Measurements from ENCODE around the gene ARFGAP2. TPM values are rescaled to one million over a fixed set of nuclear protein-coding genes. Genes with fewer than 3 reads are reported as not detected.
A peak's percentile ranks its signal among the peaks of the same experiment; 100 is the strongest.

ARFGAP2 gene
- polyA plus RNA-seq, 1 of the 3 experiments (the other 2 are of a cell fraction), result 52.5 TPM

- Histone ChIP-seq H3K9me2 (no peaks in the 10 kb centered on the region), H3K4me2 (no peak overlapping the region), H3K4me1 (ENCODE audit: control insufficient read depth in 1 of 2, insufficient read depth in 2 of 2, low read depth in 1 of 2, low read length in 1 of 2) (peaks cover 20 to 27% of the 10 kb centered on the region in 2 experiments; a peak in 2 of 4 replicates), H3K4me3 (ENCODE audit: low read depth in 2 of 2, low read length in 1 of 2) (no peak overlapping the region), H3K27ac (ENCODE audit: low read depth in 2 of 2, low read length in 1 of 2) (peak overlapping the region; percentile 4 to 66; a peak in 3 of 4 replicates), H4K20me1 (ENCODE audit: insufficient read depth) (no peaks in the 10 kb centered on the region; the same call in 1 of the 2 replicates), H3K27me3 (ENCODE audit: insufficient read depth) (no peaks in the 10 kb centered on the region), H3K36me3 (replicated peaks in 1 of 2; ENCODE audit: control insufficient read depth in 1 of 2, insufficient read depth in 2 of 2, low read length in 1 of 2) (peaks cover 0 to 11% of the 10 kb centered on the region in 2 experiments), H3K9ac (no peak overlapping the region), H2AFZ (ENCODE audit: low read depth) (no peak overlapping the region), H3K9me3 (no peaks in the 10 kb centered on the region), H3K79me2 (ENCODE audit: insufficient read depth) (no peaks in the 10 kb centered on the region), H3F3A (replicated peaks; ENCODE audit: insufficient read depth) (peaks cover 19% of the 10 kb centered on the region)
- no peak for TF ChIP-seq POLR2AphosphoS5 (IDR thresholded peaks at IDR 0.05; ENCODE audit: low read depth, low read length)
- no peak for TF ChIP-seq SIN3A (IDR thresholded peaks at IDR 0.05; ENCODE audit: borderline replicate concordance, low read depth, low read length)
- TF ChIP-seq ZBTB33 (IDR thresholded peaks at IDR 0.05; ENCODE audit: borderline replicate concordance, low read depth), result no peak
- TF ChIP-seq, protein P1, sequence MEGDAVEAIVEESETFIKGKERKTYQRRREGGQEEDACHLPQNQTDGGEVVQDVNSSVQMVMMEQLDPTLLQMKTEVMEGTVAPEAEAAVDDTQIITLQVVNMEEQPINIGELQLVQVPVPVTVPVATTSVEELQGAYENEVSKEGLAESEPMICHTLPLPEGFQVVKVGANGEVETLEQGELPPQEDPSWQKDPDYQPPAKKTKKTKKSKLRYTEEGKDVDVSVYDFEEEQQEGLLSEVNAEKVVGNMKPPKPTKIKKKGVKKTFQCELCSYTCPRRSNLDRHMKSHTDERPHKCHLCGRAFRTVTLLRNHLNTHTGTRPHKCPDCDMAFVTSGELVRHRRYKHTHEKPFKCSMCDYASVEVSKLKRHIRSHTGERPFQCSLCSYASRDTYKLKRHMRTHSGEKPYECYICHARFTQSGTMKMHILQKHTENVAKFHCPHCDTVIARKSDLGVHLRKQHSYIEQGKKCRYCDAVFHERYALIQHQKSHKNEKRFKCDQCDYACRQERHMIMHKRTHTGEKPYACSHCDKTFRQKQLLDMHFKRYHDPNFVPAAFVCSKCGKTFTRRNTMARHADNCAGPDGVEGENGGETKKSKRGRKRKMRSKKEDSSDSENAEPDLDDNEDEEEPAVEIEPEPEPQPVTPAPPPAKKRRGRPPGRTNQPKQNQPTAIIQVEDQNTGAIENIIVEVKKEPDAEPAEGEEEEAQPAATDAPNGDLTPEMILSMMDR (IDR thresholded peaks at IDR 0.05), result no peak
- TF ChIP-seq GATA2 (CRISPR knock-in tag; IDR thresholded peaks at IDR 0.05), result no peak
- TF ChIP-seq ELF1 (IDR thresholded peaks at IDR 0.05), result no peak
- TF ChIP-seq JUND (IDR thresholded peaks at IDR 0.05), result no peak
- TF ChIP-seq FOSL2 (IDR thresholded peaks at IDR 0.05; ENCODE audit: borderline replicate concordance, low read depth), result no peak
- TF ChIP-seq TCF12 (IDR thresholded peaks at IDR 0.05), result no peak
- TF ChIP-seq TAF1 (IDR thresholded peaks at IDR 0.05; ENCODE audit: borderline replicate concordance, low read depth, low read length), result no peak
- no peak for TF ChIP-seq NFIC (IDR thresholded peaks at IDR 0.05; ENCODE audit: borderline replicate concordance)
- TF ChIP-seq TEAD4 (IDR thresholded peaks at IDR 0.05; ENCODE audit: borderline replicate concordance, insufficient read depth), result no peak
- TF ChIP-seq, protein P2, sequence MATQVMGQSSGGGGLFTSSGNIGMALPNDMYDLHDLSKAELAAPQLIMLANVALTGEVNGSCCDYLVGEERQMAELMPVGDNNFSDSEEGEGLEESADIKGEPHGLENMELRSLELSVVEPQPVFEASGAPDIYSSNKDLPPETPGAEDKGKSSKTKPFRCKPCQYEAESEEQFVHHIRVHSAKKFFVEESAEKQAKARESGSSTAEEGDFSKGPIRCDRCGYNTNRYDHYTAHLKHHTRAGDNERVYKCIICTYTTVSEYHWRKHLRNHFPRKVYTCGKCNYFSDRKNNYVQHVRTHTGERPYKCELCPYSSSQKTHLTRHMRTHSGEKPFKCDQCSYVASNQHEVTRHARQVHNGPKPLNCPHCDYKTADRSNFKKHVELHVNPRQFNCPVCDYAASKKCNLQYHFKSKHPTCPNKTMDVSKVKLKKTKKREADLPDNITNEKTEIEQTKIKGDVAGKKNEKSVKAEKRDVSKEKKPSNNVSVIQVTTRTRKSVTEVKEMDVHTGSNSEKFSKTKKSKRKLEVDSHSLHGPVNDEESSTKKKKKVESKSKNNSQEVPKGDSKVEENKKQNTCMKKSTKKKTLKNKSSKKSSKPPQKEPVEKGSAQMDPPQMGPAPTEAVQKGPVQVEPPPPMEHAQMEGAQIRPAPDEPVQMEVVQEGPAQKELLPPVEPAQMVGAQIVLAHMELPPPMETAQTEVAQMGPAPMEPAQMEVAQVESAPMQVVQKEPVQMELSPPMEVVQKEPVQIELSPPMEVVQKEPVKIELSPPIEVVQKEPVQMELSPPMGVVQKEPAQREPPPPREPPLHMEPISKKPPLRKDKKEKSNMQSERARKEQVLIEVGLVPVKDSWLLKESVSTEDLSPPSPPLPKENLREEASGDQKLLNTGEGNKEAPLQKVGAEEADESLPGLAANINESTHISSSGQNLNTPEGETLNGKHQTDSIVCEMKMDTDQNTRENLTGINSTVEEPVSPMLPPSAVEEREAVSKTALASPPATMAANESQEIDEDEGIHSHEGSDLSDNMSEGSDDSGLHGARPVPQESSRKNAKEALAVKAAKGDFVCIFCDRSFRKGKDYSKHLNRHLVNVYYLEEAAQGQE (IDR thresholded peaks at IDR 0.05; ENCODE audit: low read depth, low read length), result no peak
- TF ChIP-seq EZH2phosphoT487 (IDR thresholded peaks at IDR 0.05; ENCODE audit: borderline replicate concordance, low read depth), result no peak
- TF ChIP-seq RCOR1 (IDR thresholded peaks at IDR 0.05; ENCODE audit: low read length), result no peak
- CTCF ChIA-PET, result interaction anchor here (0.7 to 7.3 kb wide), 76 partner anchors 9 to 380 kb away, joined by 3 to 170 read pairs (median 6); partner anchors contain the start of genes ACP2, ARFGAP2, CKAP5 and CSTPP1
- 89% methylated on average over 12 of the region's 16 CpGs for WGBS (ENCODE audit: low lambda C conversion rate)
- POLR2A ChIA-PET, result interaction anchor here (0.5 to 1.2 kb wide), 4 partner anchors 78 to 265 kb away, joined by 3 to 4 read pairs (median 4); partner anchors contain the start of gene CSTPP1
- DNase-seq, result no peak
Observed at GRCh38 chr11:47152126-47152952, 24.3 kb downstream of the ARFGAP2 start.

All from SK-N-SH (cell line).